H1 (cell line): Measurements from ENCODE around the gene MAPK8. TPM values are rescaled to one million over a fixed set of nuclear protein-coding genes. Genes with fewer than 3 reads are reported as not detected.

ENCODE experiments used
- EZH2 ChIP-seq: fragments of 200-600 bp; sonication (generic); IDR thresholded peaks from 2 replicates; pipeline ENCODE4 v1.7.1; 2012; ENCODE audit warnings: low read depth, mild to moderate bottlenecking, moderate library complexity, low read length, inconsistent platforms; ENCODE audit not compliant: severe bottlenecking
- RAD21 ChIP-seq, 2 experiments: IDR thresholded peaks in 1 of 2; conservative IDR thresholded peaks in 1 of 2; 2 replicates each; pipeline ENCODE4 v1.6.1; 2011; ENCODE audit warnings: low read depth in 2 of 2, low read length in 2 of 2, improper control_type of control experiment in 1 of 2, inconsistent platforms in 1 of 2, mild to moderate bottlenecking in 1 of 2, moderate library complexity in 1 of 2
- RNF2 ChIP-seq: fragments of 200-900, 300-1000 bp; sonication (generic); IDR thresholded peaks from 2 replicates; pipeline ENCODE4 v1.7.1; 2016; ENCODE audit warnings: borderline replicate concordance, low read depth, mild to moderate bottlenecking, antibody characterized with exemption, low read length; ENCODE audit not compliant: poor library complexity, severe bottlenecking; ENCODE audit errors: missing control alignments
- polyA plus RNA-seq, 7 experiments: library from polyadenylated mRNA; depleted of rRNA in 3 of 7; stranded (reverse) in 5 of 7; unstranded in 2 of 7; fragments of >200 nt in 5 of 7; fragments of 200-250 nt in 2 of 7; gene quantifications; 1 replicate in 5 of 7; 2 replicates in 1 of 7; 4 replicates in 1 of 7; pipeline versions ENCODE4 v1.2.1 to v1.2.3, GENCODE V29; 2011 to 2013; ENCODE audit warnings: missing spikeins in 2 of 7, mixed read lengths in 2 of 7
- total RNA-seq: library from RNA; stranded (reverse); fragmentation: NEBNext Ultra II Directional; extraction: Animal tissue kit (Norgen Biotek cat#: 25700); gene quantifications from 2 replicates; pipeline ENCODE4 v1.2.1, GENCODE V29; 2021

Gene MAPK8
- total and polyA plus RNA-seq, 2 of the 8 experiments (the other 6 are each of a cell fraction or from before 2014, with no cell fraction given), result 23.3 to 71.3 TPM

GRCh38 chr10:48406658-48407057 lies 100.2 kb downstream of the MAPK8 start (continued):
- TF ChIP-seq RNF2 (no peak), RAD21 (IDR thresholded peaks at IDR 0.05 in 1 of 2, conservative IDR thresholded peaks at IDR 0.05 in 1 of 2; ENCODE audit: low read depth in 2 of 2, low read length in 2 of 2) (no peak), EZH2 (no peak)
